ENCODE measurements around the gene KRTAP5-9.

- no peak for TF ChIP-seq CREB1 (IDR thresholded peaks at IDR 0.05; ENCODE audit: low read depth)
- TF ChIP-seq RAD21 (IDR thresholded peaks at IDR 0.05; ENCODE audit: low read depth): no peak
- TF ChIP-seq USF1 (IDR thresholded peaks at IDR 0.05): no peak
- no peak for TF ChIP-seq YY1 (IDR thresholded peaks at IDR 0.05; ENCODE audit: low read depth)
- no peak for TF ChIP-seq TEAD4 (IDR thresholded peaks at IDR 0.05)
- no peak for TF ChIP-seq NFIC (IDR thresholded peaks at IDR 0.05)
- TF ChIP-seq EP300 (IDR thresholded peaks at IDR 0.05; ENCODE audit: borderline replicate concordance): no peak
- no peak for TF ChIP-seq ZBTB7A (IDR thresholded peaks at IDR 0.05; ENCODE audit: low read depth)
- TF ChIP-seq REST (IDR thresholded peaks at IDR 0.05; ENCODE audit: low read depth): no peak
- no peak for TF ChIP-seq EGR1 (IDR thresholded peaks at IDR 0.05)
- no peak for TF ChIP-seq TAF1 (IDR thresholded peaks at IDR 0.05; ENCODE audit: low read depth)
These were observed 22.2 kb upstream of the KRTAP5-9 start for GRCh38 chr11:71525938-71526495.
